LNCaP clone FGC (cell line): ENCODE results near the gene GRB10.

Experiments used
- DNase-seq: peaks from one replicate; pipeline ENCODE4 v3.0.0-alpha.2; 2011; ENCODE audit warnings: low read depth
- H3K4me3 ChIP-seq: 2 replicates; pipeline ENCODE4 v1.5.1; 2011; ENCODE audit warnings: mild to moderate bottlenecking, low read depth, low read length, control low read depth
- CTCF ChIP-seq: IDR thresholded peaks from 2 replicates; pipeline ENCODE4 v1.5.1; 2012; ENCODE audit warnings: mild to moderate bottlenecking; ENCODE audit not compliant: control insufficient read depth, insufficient read depth; ENCODE audit errors: extremely low read depth

The GRB10 gene

GRCh38 chr7:50641442-50642405 is 141.0 kb downstream of the GRB10 start:
- peak; percentile 39; the same call in 1 of the 2 replicates for TF ChIP-seq CTCF
- no peak for DNase-seq
- no peak overlapping the region for H3K4me3 ChIP-seq

GRCh38 chr7:50640779-50641178 is 141.9 kb downstream of the GRB10 start:
- no peak overlapping the region for H3K4me3 ChIP-seq
- TF ChIP-seq CTCF: no peak
- DNase-seq: no peak

- H3K4me3 ChIP-seq: no peak overlapping the region
- no peak for TF ChIP-seq CTCF
These were observed 142.4 kb downstream of the GRB10 start for GRCh38 chr7:50640256-50640655.

GRCh38 chr7:50637725-50638643 is 144.7 kb downstream of the GRB10 start:
- no peak overlapping the region for H3K4me3 ChIP-seq
- TF ChIP-seq CTCF: no peak
- no peak for DNase-seq

More at GRCh38 chr7:50640256-50640655, 142.4 kb downstream of the GRB10 start:
- no peak for DNase-seq

GRCh38 chr7:50634378-50634777 is 148.3 kb downstream of the GRB10 start:
- TF ChIP-seq CTCF: no peak
- H3K4me3 ChIP-seq: no peak overlapping the region
- DNase-seq: no peak

- no peak overlapping the region for H3K4me3 ChIP-seq
- no peak for TF ChIP-seq CTCF
- no peak for DNase-seq
These were observed 149.3 kb downstream of the GRB10 start for GRCh38 chr7:50633414-50633710.
